ENCODE measurements around the gene TRIM2. TPM values are rescaled to one million over a fixed set of nuclear protein-coding genes. Genes with fewer than 3 reads are reported as not detected.

Gene TRIM2
- total and polyA plus RNA-seq, 10 of the 15 experiments (the other 5 are each of a cell fraction or from before 2014, with no cell fraction given) = 0.06 to 0.19 (median 0.15) TPM; not detected in 3

- TF ChIP-seq EP300 (IDR thresholded peaks at IDR 0.05; ENCODE audit: borderline replicate concordance in 1 of 2, control insufficient read depth in 1 of 2, low read depth in 2 of 2, low read length in 2 of 2) = no peak
These were observed 183.7 kb downstream of the TRIM2 start (continued) for GRCh38 chr4:153387981-153388380.

Small RNA genes lying within 50 kb of the gene (small RNA-seq; reads per million reads assigned to genes)
- gene RF00019 (not detected), gene RN7SL419P (not detected), gene RNU6-1196P (not detected)

Other genes starting within 250 kb of the TRIM2 start
- gene MND1, start 140.2 kb downstream of the TRIM2 start, total RNA-seq (2014; rRNA removed) = 20.2 and 27.0 TPM in 2 replicates
- 43.7 and 44.9 TPM in 2 replicates for gene MND1, start 140.2 kb downstream of the TRIM2 start, total RNA-seq (2014; rRNA removed; fragmentation: Illumina TruSeq; extraction: Trizol)
- gene MND1, start 140.2 kb downstream of the TRIM2 start, total RNA-seq (2021) = 20.3 TPM in 2 replicates
- gene MND1, start 140.2 kb downstream of the TRIM2 start, polyA plus RNA-seq (2011; rRNA removed) = 17.7 and 40.3 TPM in 2 replicates
- gene MND1, start 140.2 kb downstream of the TRIM2 start, polyA plus RNA-seq (2014; fragmentation: Illumina TruSeq; extraction: Trizol) = 55.9 and 68.8 TPM in 2 replicates
- 10 to 100 TPM; 51.0 to 55.0 TPM for gene MND1, start 140.2 kb downstream of the TRIM2 start, polyA plus RNA-seq (2014; fragmentation: Nextera tagmentation; extraction: Ambion mirVana)
- gene MND1, start 140.2 kb downstream of the TRIM2 start, polyA plus RNA-seq (2014; rRNA removed) = 25.8 and 31.5 TPM in 2 replicates
- gene MND1, start 140.2 kb downstream of the TRIM2 start, polyA plus RNA-seq (2016; fragmentation: Nextera tagmentation; extraction: Ambion mirVana) = 10 to 100 TPM; 49.7 to 58.1 TPM